Measurements from ENCODE around the gene COX6A2. TPM values are rescaled to one million over a fixed set of nuclear protein-coding genes. Genes with fewer than 3 reads are reported as not detected.
A peak's percentile ranks its signal among the peaks of the same experiment; 100 is the strongest.

The COX6A2 gene
- total RNA-seq (2021; fragmentation: NEBNext Ultra II Directional; extraction: Animal tissue kit (Norgen Biotek cat#: 25700)), result not detected
- long read RNA-seq, result 0 reads

GRCh38 chr16:31428279-31428597 lies at the start of gene COX6A2:
COX6A2 (minus strand) TSS chr16:31428360; CDS start chr16:31428325, 35 bp downstream.
- Mint-ChIP-seq H3K4me1 (ENCODE audit: low read depth) (no peaks in the 10 kb centered on the region), H3K36me3 (ENCODE audit: low read depth) (no peaks in the 10 kb centered on the region), H3K4me3 (no peak within 1 kb of the TSS), H3K27me3 (ENCODE audit: insufficient read depth) (peaks cover 40% of the 10 kb centered on the region), H3K9me3 (peaks cover 9% of the 10 kb centered on the region; the same call in 1 of the 2 replicates), H3K27ac (no peak within 1 kb of the TSS)
- TF ChIP-seq, protein P1, sequence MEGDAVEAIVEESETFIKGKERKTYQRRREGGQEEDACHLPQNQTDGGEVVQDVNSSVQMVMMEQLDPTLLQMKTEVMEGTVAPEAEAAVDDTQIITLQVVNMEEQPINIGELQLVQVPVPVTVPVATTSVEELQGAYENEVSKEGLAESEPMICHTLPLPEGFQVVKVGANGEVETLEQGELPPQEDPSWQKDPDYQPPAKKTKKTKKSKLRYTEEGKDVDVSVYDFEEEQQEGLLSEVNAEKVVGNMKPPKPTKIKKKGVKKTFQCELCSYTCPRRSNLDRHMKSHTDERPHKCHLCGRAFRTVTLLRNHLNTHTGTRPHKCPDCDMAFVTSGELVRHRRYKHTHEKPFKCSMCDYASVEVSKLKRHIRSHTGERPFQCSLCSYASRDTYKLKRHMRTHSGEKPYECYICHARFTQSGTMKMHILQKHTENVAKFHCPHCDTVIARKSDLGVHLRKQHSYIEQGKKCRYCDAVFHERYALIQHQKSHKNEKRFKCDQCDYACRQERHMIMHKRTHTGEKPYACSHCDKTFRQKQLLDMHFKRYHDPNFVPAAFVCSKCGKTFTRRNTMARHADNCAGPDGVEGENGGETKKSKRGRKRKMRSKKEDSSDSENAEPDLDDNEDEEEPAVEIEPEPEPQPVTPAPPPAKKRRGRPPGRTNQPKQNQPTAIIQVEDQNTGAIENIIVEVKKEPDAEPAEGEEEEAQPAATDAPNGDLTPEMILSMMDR (IDR thresholded peaks at IDR 0.05), result no peak
- DNase-seq, result no peak

GRCh38 chr16:31477220-31478216 lies 49.4 kb upstream of the COX6A2 start:
- TF ChIP-seq, protein P1 (IDR thresholded peaks at IDR 0.05), result peak; percentile 23; the same call in 1 of the 2 replicates
- peaks cover 13% of the 10 kb centered on the region for H3K27me3 Mint-ChIP-seq (ENCODE audit: insufficient read depth)
- peaks cover 27% of the 10 kb centered on the region for H3K4me1 Mint-ChIP-seq (ENCODE audit: low read depth)
- no peak for DNase-seq
- H3K9me3 Mint-ChIP-seq, result peaks cover 7% of the 10 kb centered on the region; the same call in 1 of the 2 replicates
- peaks cover 35% of the 10 kb centered on the region for H3K36me3 Mint-ChIP-seq (ENCODE audit: low read depth)
- H3K4me3 Mint-ChIP-seq, result no peak overlapping the region
- H3K27ac Mint-ChIP-seq, result no peak overlapping the region

DNA sequence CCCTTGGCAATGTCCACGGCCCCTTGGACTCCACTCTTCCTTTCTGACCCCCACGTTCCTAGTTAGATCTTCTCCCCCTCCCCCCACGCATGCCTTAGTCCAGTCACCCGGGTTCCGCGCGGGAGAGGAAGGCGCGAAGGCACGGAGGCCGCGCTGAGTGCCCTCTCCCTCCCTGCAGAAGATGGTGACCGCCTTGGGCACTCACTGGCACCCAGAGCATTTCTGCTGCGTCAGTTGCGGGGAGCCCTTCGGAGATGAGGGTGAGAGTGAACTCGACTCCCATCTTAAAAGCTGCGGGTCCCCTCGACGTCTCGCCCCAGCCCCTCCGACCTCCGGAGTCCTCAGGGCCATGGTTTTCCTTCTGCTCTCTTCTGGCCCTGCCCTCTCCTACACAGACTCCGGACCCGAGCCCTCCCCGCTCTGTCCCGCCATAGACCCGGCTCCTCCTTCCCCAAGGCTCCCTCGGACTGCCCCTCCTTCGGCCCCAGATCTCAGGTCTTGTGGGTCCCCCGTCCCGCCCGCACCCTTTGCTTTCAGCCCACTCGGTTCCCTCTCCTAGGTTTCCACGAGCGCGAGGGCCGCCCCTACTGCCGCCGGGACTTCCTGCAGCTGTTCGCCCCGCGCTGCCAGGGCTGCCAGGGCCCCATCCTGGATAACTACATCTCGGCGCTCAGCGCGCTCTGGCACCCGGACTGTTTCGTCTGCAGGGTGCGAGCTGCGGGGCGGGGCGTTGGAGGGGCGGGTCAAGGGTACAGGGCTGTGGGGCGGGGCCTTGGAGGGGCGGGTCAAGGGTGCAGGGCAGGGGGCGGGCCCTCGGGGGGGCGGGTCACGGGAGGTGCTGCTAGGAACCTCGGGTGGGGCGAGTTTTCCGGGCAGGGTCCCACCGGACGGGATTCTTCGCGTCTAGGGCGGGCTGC lies 48.4 kb upstream of the COX6A2 start:
- Mint-ChIP-seq H3K9me3 (peaks cover 11% of the 10 kb centered on the region; the same call in 1 of the 2 replicates), H3K4me3 (no peak overlapping the region), H3K4me1 (ENCODE audit: low read depth) (peaks cover 29% of the 10 kb centered on the region), H3K27me3 (ENCODE audit: insufficient read depth) (peaks cover 14% of the 10 kb centered on the region), H3K36me3 (ENCODE audit: low read depth) (peaks cover 38% of the 10 kb centered on the region), H3K27ac (no peak overlapping the region)
- TF ChIP-seq, protein P1 (IDR thresholded peaks at IDR 0.05), result no peak
- DNase-seq, result no peak

- H3K4me3 Mint-ChIP-seq, result no peak overlapping the region
- H3K36me3 Mint-ChIP-seq (ENCODE audit: low read depth), result peaks cover 42% of the 10 kb centered on the region
- no peak for DNase-seq
- TF ChIP-seq, protein P1 (IDR thresholded peaks at IDR 0.05), result no peak
- peaks cover 19% of the 10 kb centered on the region for H3K27me3 Mint-ChIP-seq (ENCODE audit: insufficient read depth)
- peaks cover 36% of the 10 kb centered on the region for H3K4me1 Mint-ChIP-seq (ENCODE audit: low read depth)
- no peak overlapping the region for H3K27ac Mint-ChIP-seq
- H3K9me3 Mint-ChIP-seq, result peaks cover 11% of the 10 kb centered on the region; the same call in 1 of the 2 replicates
Measured at GRCh38 chr16:31475946-31476302, 47.8 kb upstream of the COX6A2 start.
